Cardiac muscle cell (in vitro differentiated cells and primary cell): Measurements from ENCODE around the gene ERBB2. TPM values are rescaled to one million over a fixed set of nuclear protein-coding genes. Genes with fewer than 3 reads are reported as not detected.
A peak's percentile ranks its signal among the peaks of the same experiment; 100 is the strongest.
"Not testable (repeated sequence)": the region's sequence is repeated elsewhere in the genome, so short reads cannot be mapped to it uniquely, and the experiment has no call there.

Source experiments
- DNase-seq, 2 donors: peaks; one replicate each; pipeline versions ENCODE4 v3.0.0 to v3.0.0-alpha.2; 2010 to 2017; ENCODE audit warnings: low read depth in 1 of 2, low spot score in 1 of 2
- H3K27ac ChIP-seq: fragments of 200-600 bp; sonication (generic); 2 replicates; pipeline ENCODE4 v1.5.1; 2016
- H3K27me3 ChIP-seq: fragments of 200-600 bp; sonication (generic); 2 replicates; pipeline ENCODE4 v1.6.0; 2016; ENCODE audit warnings: control low read depth
- H3K36me3 ChIP-seq: fragments of 200-600 bp; sonication (generic); 2 replicates; pipeline ENCODE4 v1.5.1; 2016; ENCODE audit warnings: control low read depth
- H3K4me1 ChIP-seq: fragments of 200-600 bp; sonication (generic); 2 replicates; pipeline ENCODE4 v1.8.1; 2017; ENCODE audit warnings: low read depth, mild to moderate bottlenecking, mixed run types
- H3K4me3 ChIP-seq: fragments of 200-600 bp; sonication (generic); 2 replicates; pipeline ENCODE4 v1.5.1; 2016; ENCODE audit warnings: mild to moderate bottlenecking
- H3K9me3 ChIP-seq: fragments of 200-600 bp; sonication (generic); 2 replicates; pipeline ENCODE4 v1.5.1; 2017; ENCODE audit warnings: low read depth, mild to moderate bottlenecking, control low read depth
- CTCF ChIP-seq: IDR thresholded peaks from 2 replicates; pipeline ENCODE4 v1.5.1; 2012; ENCODE audit warnings: low read depth, mild to moderate bottlenecking, low read length
- polyA plus RNA-seq: library from polyadenylated mRNA; unstranded; fragments of >200 nt; fragmentation: Nextera tagmentation; extraction: Ambion mirVana; gene quantifications from 2 replicates; pipeline ENCODE4 v1.2.1, GENCODE V29; 2016
- total RNA-seq: library from RNA; depleted of rRNA; stranded (reverse); fragments of >200 nt; gene quantifications from 2 replicates; pipeline ENCODE4 v1.2.3, GENCODE V29; 2016

Gene ERBB2
- total and polyA plus RNA-seq, 2 experiments from 2014 or later, result 194 to 310 TPM

- no peak for DNase-seq
- peaks cover 6% of the 10 kb centered on the region for H3K4me1 ChIP-seq
- H3K4me3 ChIP-seq, result no peak overlapping the region
- H3K9me3 ChIP-seq, result no peaks in the 10 kb centered on the region
- peaks cover 10% of the 10 kb centered on the region for H3K27me3 ChIP-seq
- no peaks in the 10 kb centered on the region for H3K36me3 ChIP-seq
- no peak overlapping the region for H3K27ac ChIP-seq
- no peak for TF ChIP-seq CTCF
Measured at GRCh38 chr17:39744836-39745215, 45.0 kb downstream of the ERBB2 start.

GRCh38 chr17:39745335-39746144 lies 45.7 kb downstream of the ERBB2 start:
- peaks cover 3% of the 10 kb centered on the region for H3K27me3 ChIP-seq
- H3K4me3 ChIP-seq, result no peak overlapping the region
- H3K9me3 ChIP-seq, result no peaks in the 10 kb centered on the region
- DNase-seq, result no peak
- H3K27ac ChIP-seq, result no peak overlapping the region
- H3K4me1 ChIP-seq, result peaks cover 5% of the 10 kb centered on the region
- no peaks in the 10 kb centered on the region for H3K36me3 ChIP-seq
- TF ChIP-seq CTCF, result no peak

GRCh38 chr17:39746145-39746461 lies 46.2 kb downstream of the ERBB2 start:
- Histone ChIP-seq H3K4me1 (peaks cover 6% of the 10 kb centered on the region), H3K9me3 (no peaks in the 10 kb centered on the region), H3K4me3 (no peak overlapping the region), H3K27ac (no peak overlapping the region), H3K36me3 (no peaks in the 10 kb centered on the region), H3K27me3 (no peaks in the 10 kb centered on the region)
- DNase-seq, result no peak
- no peak for TF ChIP-seq CTCF

GRCh38 chr17:39747745-39748144 lies 47.9 kb downstream of the ERBB2 start:
- Histone ChIP-seq H3K27me3 (no peaks in the 10 kb centered on the region), H3K27ac (no peak overlapping the region), H3K4me3 (no peak overlapping the region), H3K4me1 (peaks cover 6% of the 10 kb centered on the region), H3K36me3 (no peaks in the 10 kb centered on the region), H3K9me3 (no peaks in the 10 kb centered on the region)
- no peak for DNase-seq
- TF ChIP-seq CTCF, result no peak

- H3K27ac ChIP-seq, H3K36me3 ChIP-seq, H3K27me3 ChIP-seq, H3K4me1 ChIP-seq, DNase-seq, H3K4me3 ChIP-seq, H3K9me3 ChIP-seq: not testable (repeated sequence)
Measured at GRCh38 chr17:39748444-39749034, 48.7 kb downstream of the ERBB2 start.

- Histone ChIP-seq H3K36me3 (no peaks in the 10 kb centered on the region), H3K4me1 (peaks cover 11% of the 10 kb centered on the region), H3K9me3 (no peaks in the 10 kb centered on the region), H3K4me3 (no peak overlapping the region), H3K27ac (no peak overlapping the region), H3K27me3 (no peaks in the 10 kb centered on the region)
- DNase-seq, result peak in 1 of 2 donors; percentile 80
- no peak for TF ChIP-seq CTCF
Measured at GRCh38 chr17:39750131-39751015, 50.5 kb downstream of the ERBB2 start.
